ENCODE data around the gene SIRT3. TPM values are rescaled to one million over a fixed set of nuclear protein-coding genes. Genes with fewer than 3 reads are reported as not detected.

Gene SIRT3
- total RNA-seq, 1 experiment from 2014 or later = 13.9 TPM

DNA sequence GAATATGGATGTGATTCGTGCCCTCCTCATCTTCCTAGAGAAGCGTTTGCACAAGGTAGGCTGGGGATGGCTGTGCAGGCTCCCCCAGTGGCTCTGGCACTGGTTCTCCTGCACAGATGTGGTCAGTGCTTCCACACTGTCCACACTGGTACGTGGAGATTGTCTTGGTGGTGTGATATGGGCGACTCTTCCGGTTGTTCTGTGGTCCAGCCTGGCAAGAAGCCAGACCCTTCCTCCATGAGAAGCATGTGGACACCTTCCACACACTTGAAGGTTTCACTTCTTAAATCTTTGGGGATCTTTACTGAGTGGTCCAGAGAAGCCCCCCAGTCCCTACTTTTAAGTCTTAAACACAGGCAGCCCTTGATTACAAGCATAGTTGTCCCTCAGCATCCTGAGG lies 24.8 kb downstream of the SIRT3 start:
- H4K91ac ChIP-seq (ENCODE audit: insufficient read length, low read depth, low read length) = no peak overlapping the region
- no peak overlapping the region for H3K23ac ChIP-seq (ENCODE audit: insufficient read length, low read depth, low read length)
- no peak overlapping the region for H2BK20ac ChIP-seq (ENCODE audit: low read depth, low read length, poor library complexity, severe bottlenecking)
- H3K4me1 ChIP-seq (ENCODE audit: insufficient read depth, low read length) = no peaks in the 10 kb centered on the region
- no peak overlapping the region for H4K5ac ChIP-seq (ENCODE audit: insufficient read length, low read depth, low read length)
- no peaks in the 10 kb centered on the region for H3K9me3 ChIP-seq (ENCODE audit: control insufficient read depth, low read depth, low read length)
- H3K23me2 ChIP-seq (ENCODE audit: insufficient read length, low read depth, low read length, poor library complexity, severe bottlenecking) = peaks cover 21% of the 10 kb centered on the region
- H3K27ac Mint-ChIP-seq = no peak overlapping the region
- H4K20me1 ChIP-seq (ENCODE audit: control insufficient read depth, insufficient read depth, insufficient read length) = no peaks in the 10 kb centered on the region
- H2BK12ac ChIP-seq (ENCODE audit: insufficient read length, low read depth, low read length) = no peak overlapping the region
- no peak overlapping the region for H3K9ac ChIP-seq (ENCODE audit: extremely low read depth, insufficient read length, low read length)
- no peaks in the 10 kb centered on the region for H3K79me1 ChIP-seq (ENCODE audit: insufficient read depth, low read depth, low read length, poor library complexity, severe bottlenecking)
- no peaks in the 10 kb centered on the region for H3K27me3 ChIP-seq (ENCODE audit: insufficient read depth, low read length)
- peaks cover 3 to 13% of the 10 kb centered on the region in 2 experiments for H3K4me1 Mint-ChIP-seq
- no peak overlapping the region for H2BK5ac ChIP-seq (ENCODE audit: insufficient read length, low read length)
- no peak overlapping the region for H2BK15ac ChIP-seq (ENCODE audit: low read depth, low read length)
- no peak overlapping the region for H2BK120ac ChIP-seq (ENCODE audit: low read depth, low read length, poor library complexity, severe bottlenecking)
- no peak overlapping the region for H4K8ac ChIP-seq (replicated peaks; ENCODE audit: insufficient read length, low read depth, low read length)
- H2AFZ ChIP-seq (ENCODE audit: low read length) = no peak overlapping the region
- TF ChIP-seq, protein P1, sequence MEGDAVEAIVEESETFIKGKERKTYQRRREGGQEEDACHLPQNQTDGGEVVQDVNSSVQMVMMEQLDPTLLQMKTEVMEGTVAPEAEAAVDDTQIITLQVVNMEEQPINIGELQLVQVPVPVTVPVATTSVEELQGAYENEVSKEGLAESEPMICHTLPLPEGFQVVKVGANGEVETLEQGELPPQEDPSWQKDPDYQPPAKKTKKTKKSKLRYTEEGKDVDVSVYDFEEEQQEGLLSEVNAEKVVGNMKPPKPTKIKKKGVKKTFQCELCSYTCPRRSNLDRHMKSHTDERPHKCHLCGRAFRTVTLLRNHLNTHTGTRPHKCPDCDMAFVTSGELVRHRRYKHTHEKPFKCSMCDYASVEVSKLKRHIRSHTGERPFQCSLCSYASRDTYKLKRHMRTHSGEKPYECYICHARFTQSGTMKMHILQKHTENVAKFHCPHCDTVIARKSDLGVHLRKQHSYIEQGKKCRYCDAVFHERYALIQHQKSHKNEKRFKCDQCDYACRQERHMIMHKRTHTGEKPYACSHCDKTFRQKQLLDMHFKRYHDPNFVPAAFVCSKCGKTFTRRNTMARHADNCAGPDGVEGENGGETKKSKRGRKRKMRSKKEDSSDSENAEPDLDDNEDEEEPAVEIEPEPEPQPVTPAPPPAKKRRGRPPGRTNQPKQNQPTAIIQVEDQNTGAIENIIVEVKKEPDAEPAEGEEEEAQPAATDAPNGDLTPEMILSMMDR (conservative IDR thresholded peaks at IDR 0.05) = no peak
- no peak overlapping the region for H3K18ac ChIP-seq (ENCODE audit: insufficient read length, low read depth, low read length)
- no CpG with 5 or more reads among the region's 5 CpGs for WGBS (ENCODE audit: extremely low coverage, insufficient read length, low lambda C conversion rate)
- no peak overlapping the region for H3T11ph ChIP-seq (ENCODE audit: low read length)
- H3K9me3 Mint-ChIP-seq = no peaks in the 10 kb centered on the region
- no peak overlapping the region for H3K4me2 ChIP-seq (ENCODE audit: insufficient read depth, insufficient read length, low read length)
- no peaks in the 10 kb centered on the region for H3K27me3 Mint-ChIP-seq (ENCODE audit: low read depth)
- H3K4ac ChIP-seq (ENCODE audit: low read depth, low read length) = no peak overlapping the region
- DNase-seq = no peak
- H3K27ac ChIP-seq (ENCODE audit: insufficient read length, low read depth, low read length) = no peak overlapping the region
- no peak overlapping the region for H2AK5ac ChIP-seq (ENCODE audit: insufficient read length, low read length)
- H3K36me3 Mint-ChIP-seq (ENCODE audit: insufficient read depth in 1 of 3, low read depth in 3 of 3) = peaks cover 28 to 68% (median 62%) of the 10 kb centered on the region in 3 experiments
- peak overlapping the region; percentile 27 to 29; a peak in 2 of 5 replicates for H3K4me3 Mint-ChIP-seq
- H3K14ac ChIP-seq (ENCODE audit: insufficient read depth, low read length) = no peak overlapping the region
- no peak overlapping the region for H3K56ac ChIP-seq (ENCODE audit: insufficient read length, low read depth, low read length)
- H3K79me2 ChIP-seq (ENCODE audit: insufficient read depth, low read length) = no peaks in the 10 kb centered on the region; the same call in 1 of the 2 replicates

Measured in H9 (cell line).